ENCODE data around the gene CISH.

DNA sequence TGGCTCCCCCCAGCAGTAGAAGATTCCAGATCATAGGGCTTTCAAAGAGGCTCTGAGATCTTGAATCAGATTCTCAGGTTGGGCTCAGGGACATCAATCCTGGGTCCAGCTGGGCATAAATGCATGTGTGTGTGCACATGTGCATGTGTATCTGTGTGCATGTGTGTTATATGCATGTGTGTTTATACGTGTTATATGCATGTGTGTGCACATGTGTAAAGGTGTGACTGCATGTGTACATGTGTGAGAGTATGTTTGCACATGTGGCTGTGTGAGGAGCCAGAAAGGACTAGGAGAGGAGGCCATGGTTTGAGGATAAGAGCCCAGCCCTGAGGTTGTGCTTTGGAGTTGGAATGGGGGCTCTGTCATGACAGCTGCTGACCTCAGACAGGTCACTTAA is 3.6 kb upstream of the CISH start:
- TF ChIP-seq, protein P1, sequence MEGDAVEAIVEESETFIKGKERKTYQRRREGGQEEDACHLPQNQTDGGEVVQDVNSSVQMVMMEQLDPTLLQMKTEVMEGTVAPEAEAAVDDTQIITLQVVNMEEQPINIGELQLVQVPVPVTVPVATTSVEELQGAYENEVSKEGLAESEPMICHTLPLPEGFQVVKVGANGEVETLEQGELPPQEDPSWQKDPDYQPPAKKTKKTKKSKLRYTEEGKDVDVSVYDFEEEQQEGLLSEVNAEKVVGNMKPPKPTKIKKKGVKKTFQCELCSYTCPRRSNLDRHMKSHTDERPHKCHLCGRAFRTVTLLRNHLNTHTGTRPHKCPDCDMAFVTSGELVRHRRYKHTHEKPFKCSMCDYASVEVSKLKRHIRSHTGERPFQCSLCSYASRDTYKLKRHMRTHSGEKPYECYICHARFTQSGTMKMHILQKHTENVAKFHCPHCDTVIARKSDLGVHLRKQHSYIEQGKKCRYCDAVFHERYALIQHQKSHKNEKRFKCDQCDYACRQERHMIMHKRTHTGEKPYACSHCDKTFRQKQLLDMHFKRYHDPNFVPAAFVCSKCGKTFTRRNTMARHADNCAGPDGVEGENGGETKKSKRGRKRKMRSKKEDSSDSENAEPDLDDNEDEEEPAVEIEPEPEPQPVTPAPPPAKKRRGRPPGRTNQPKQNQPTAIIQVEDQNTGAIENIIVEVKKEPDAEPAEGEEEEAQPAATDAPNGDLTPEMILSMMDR (IDR thresholded peaks at IDR 0.05 in 4 of 5, conservative IDR thresholded peaks at IDR 0.05 in 1 of 5) = no peak
- TF ChIP-seq POLR2A (IDR thresholded peaks at IDR 0.05) = no peak
